Mesenteric fat pad (tissue), 1 donor: ENCODE results near the gene PIK3R3. TPM values are rescaled to one million over a fixed set of nuclear protein-coding genes. Genes with fewer than 3 reads are reported as not detected.

ENCODE experiments used
- DNase-seq: peaks from one replicate; pipeline ENCODE4 v3.0.0-alpha.2; 2020; ENCODE audit warnings: low spot score
- total RNA-seq: library from RNA; stranded (reverse); fragmentation: NEBNext Ultra II Directional; extraction: Animal tissue kit (Norgen Biotek cat#: 25700); gene quantifications from one replicate; pipeline ENCODE4 v1.2.1, GENCODE V29; 2021
- donor health status: DM: yes; HTN: yes; CAD: no.

Gene PIK3R3
- total RNA-seq, 1 donor from 2014 or later, result 72.6 TPM

DNA sequence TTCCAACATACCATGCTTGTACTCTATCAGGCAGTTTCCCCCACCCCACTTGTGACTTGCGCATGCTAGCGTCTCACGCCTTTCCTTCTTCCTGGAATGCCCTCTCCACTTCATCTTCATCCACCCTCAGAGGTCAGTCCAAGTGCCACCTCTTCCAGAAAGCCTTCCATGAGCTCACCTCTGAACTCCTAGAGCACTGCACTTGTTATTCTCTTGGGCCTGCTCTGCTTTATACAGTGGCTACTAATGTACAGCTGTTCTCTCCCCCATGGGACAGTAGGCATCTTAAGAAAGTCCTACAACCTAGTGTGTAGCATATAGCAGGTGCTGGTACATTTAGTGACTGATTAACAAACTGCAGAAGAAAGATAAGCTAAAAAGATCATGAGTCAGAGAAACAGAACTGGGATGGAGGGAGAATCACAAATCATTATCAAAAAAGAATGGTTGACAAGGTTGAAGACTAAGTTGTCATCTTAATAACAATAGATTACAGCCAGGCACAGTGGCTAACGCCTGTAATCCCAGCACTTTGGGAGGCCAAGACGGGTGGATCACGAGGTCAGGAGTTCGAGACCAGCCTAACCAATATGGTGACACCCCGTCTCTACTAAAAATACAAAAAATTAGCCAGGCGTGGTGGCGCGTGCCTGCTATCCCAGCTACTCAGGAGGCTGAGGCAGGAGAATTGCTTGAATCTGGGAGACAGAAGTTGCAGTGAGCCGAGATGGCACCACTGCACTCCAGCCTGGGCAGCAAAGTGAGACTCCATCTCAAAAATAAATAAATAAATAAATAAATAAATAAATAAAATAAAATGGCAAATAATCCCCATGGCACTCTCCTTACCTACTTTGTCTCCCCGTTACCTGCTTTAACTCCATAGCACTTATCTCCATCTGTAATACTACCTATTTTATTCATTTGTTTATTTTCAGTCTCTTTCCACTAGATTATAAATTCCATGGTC, 26.2 kb upstream of the PIK3R3 start:
- no peak for DNase-seq

DNA sequence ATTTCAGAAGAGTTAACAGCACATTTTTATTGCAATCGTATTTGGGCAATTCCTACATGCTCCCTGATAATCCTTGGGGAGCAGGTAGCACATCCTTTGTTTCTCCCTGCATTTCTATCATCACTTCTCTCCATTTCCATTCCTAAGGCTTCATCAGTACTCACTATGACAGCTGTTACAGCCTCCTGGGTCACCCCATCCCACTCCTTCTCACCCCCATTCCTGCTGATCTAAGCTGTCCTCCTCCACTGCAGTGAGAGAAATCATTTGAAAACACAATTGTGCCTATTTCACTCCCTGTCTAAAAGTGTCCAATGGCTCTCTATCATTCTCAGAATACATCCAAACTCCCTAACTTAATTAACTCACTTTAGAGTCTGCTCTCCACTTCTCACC, 25.5 kb upstream of the PIK3R3 start:
- DNase-seq, result no peak

GRCh38 chr1:46153732-46154131, 21.3 kb upstream of the PIK3R3 start:
- DNase-seq, result no peak

GRCh38 chr1:46153228-46153627, 20.8 kb upstream of the PIK3R3 start:
- DNase-seq, result no peak

GRCh38 chr1:46152016-46152415, 19.6 kb upstream of the PIK3R3 start:
- no peak for DNase-seq

DNA sequence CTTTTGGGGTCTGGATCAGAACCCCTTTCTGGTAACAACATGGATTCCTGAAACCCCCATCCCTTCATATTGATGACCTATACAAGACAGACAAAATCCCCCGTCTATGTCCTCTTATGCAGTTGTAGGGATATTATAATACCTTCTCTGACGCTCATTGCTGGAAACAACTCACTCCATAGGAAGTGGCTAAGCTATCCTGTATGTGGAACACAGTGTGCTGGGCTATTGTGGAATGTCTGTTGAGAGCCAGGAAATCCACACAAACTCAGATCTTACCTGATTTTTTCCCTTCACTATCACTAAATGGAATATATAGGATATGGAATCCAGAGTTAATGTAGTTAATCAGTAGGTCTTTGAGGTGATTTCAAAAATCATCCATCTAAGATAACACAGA, 17.7 kb upstream of the PIK3R3 start:
- DNase-seq, result no peak

- no peak for DNase-seq
These were observed 15.9 kb upstream of the PIK3R3 start for GRCh38 chr1:46148318-46148717.

DNA sequence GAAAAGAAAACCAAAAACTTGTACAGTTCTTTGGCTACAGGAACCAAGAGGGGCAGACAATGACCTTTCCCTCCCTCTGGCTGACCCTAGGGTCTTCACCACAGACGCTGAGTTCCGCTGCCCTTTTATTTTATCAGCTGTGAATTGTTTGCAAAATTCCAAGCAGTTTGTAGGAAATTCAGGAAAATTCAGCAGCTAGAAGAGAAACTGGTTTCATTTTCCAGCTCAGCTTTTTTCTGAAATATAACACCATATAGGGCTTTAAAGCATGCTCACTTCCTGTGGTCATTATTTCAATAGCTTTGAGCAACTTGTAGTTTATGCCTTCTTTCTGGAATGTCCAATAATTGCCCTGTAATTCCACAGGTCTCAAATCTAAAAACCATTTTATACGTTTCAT, 5.5 kb upstream of the PIK3R3 start:
- DNase-seq, result no peak

DNA sequence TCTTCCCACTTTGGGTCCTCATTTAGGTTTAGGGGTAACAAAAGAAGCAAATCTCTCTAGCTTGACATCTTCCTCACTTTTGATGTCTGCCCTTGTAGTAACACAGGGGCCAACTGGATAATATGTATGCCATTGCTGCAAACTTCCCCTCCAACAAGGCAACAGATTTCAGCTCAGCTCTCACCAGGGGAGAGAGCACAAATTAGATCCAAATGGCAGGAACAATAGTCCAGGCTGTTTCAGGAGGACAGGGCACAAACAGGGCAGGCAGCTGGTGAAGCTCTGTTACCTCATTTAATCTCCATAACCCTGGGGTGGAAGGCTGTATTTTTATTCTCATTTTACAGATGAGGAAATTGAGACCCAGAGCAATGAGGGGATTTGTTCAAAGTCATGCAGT, 4.3 kb upstream of the PIK3R3 start:
- DNase-seq, result no peak

DNA sequence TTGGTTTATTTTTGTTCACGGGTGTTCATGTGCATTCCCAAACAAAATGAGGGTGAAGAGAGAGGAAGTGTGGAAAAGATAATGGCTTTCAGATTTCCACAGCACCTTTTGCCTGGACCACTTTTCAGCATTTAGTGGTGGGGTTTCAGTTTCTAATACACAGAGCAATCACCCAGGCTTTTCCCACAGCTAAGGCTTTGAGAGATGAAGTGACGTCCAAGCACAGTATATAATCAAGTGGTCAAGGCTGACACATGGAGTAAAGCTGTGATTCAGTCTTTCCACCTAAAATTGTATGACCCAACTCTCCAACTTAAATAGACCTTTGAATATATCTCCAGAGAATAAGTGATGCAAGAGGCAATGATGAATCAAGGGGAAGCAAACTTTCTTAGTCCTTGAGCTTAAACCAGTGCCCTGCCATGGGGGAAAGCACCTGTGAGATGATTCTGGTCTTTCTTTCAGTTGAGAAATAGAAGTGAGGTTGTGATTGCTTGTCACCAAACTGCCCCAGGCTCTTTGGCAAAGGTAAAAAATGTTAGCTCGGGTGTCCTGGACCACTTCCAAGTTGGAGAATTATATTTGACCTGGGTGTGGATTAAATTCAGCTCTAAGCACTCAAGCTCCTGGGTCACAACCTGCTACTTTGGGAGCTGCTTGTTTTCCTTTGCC, 2.4 kb upstream of the PIK3R3 start:
- no peak for DNase-seq

DNA sequence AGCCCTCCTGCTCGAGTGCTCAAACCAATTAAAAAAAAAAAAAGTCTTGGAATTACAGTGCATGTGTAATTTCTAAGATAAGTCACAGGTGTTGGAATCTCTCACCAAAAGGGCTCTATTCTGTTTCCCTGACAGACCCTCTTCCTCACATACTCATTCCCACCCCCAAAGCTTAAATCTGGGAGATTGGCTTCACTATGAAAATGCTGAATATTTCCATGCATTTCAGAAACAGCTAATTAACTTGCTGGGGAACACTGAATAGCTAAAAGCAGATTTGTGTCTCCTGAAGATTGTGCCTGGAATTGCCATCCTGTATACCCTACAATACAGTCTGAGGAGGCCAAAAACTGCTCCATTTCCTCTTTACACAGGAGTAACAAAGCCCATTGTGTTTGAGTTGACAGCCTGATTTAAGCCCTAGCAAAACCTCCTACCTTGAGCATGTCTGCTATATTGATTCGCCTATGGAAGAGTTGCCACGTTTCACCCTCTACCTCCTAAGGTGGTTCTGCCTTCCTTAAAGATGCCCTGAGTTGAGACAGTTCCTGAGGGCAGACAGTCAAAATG, 1.4 kb upstream of the PIK3R3 start:
- no peak for DNase-seq

GRCh38 chr1:46133181-46133658, 791 bp upstream of the PIK3R3 start:
- DNase-seq, result no peak

GRCh38 chr1:46131712-46132528, 509 bp downstream of the PIK3R3 start:
- DNase-seq, result no peak

GRCh38 chr1:46131093-46131492, 1.3 kb downstream of the PIK3R3 start:
- no peak for DNase-seq

GRCh38 chr1:46130606-46131005, 1.8 kb downstream of the PIK3R3 start:
- DNase-seq, result no peak

DNA sequence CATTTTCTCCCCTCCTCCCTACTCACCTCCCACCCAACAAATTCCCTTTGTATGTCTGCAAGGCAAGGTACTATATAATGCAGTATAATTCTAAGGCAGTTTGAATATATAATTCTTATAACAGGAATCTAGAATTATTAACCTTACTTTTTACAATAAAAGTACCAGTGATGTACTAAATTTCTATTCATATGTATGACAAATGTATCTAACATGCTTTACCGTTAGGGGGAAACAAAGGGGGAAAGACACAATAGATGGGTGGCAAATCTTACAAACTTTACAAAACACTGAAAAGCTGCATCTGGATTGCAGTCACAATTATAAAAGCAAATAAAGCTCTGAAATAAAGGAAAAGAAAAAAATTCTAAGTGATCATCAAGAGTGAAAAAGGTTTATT, 2.3 kb downstream of the PIK3R3 start:
- DNase-seq, result no peak

GRCh38 chr1:46128344-46128743, 4.1 kb downstream of the PIK3R3 start:
- DNase-seq, result no peak

- no peak for DNase-seq
These were observed 13.6 kb downstream of the PIK3R3 start for GRCh38 chr1:46118856-46119255.

DNA sequence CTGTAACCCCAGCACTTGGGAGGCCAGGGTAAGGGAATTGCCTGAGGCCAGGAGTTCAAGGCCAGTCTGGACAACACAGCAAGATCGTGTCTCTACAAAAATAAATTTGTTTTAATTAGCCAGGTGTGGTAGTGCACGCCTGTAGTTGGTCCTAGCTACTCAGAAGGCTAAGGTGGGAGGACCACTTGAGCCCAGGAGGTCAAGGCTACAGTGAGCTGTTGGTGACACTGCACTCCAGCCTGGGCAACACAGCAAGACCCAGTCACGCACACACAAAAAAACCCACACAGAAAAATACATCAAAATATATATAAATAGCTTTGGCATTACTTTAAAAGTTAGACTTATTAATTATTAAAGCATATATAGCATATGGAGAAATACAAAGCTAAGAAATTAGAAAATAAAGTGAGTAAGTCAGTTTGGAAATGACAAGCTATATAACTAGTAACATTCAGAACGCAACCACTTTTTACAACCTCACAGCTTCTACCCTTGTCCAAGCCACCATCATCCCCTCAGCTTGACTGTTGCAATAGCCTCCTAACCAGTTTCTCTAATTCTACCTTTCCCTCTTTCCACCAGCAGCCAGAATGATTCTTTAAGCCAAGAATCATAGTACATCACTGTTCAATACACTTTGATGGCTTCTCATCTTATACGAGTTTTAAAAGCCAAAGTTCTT, 14.5 kb downstream of the PIK3R3 start:
- no peak for DNase-seq

DNA sequence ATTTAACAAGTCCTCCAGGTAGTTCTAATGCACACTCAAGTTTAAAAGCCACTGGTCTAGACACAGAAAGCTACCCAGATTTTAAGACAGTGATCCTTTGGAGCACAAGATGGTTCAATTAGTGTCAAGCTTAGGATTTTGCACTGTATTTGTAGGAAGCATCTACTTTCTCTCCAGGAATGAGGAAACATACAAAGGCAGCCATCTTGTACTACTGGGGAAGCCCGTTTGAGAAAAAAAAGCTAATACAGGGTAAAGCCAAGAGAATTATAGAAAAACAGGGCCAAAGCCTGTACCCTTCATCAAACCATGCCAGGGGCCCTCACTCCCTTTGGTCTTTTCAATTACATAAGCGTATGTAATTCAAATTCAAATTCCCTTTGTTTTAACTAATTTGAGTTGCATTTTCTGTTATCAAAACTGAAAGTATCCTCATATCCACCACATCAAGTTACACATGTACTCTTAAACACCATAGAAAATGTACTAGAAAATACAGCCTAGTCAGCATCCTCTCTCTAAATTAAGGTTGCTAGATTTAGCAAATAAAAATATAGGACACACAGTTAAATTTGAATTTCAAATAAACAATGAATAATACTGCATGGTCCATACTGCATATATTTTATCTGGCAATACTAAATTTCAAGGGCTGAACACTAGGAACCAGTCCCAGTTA, 17.4 kb downstream of the PIK3R3 start:
- DNase-seq, result no peak
